Neuronal stem cell (in vitro differentiated cells): ENCODE data around the gene FAM221B. TPM values are rescaled to one million over a fixed set of nuclear protein-coding genes. Genes with fewer than 3 reads are reported as not detected.

ENCODE experiments used
- DNase-seq: peaks from one replicate; pipeline ENCODE4 v3.0.0-alpha.2; 2013; ENCODE audit warnings: low spot score
- H2AFZ ChIP-seq: one replicate; pipeline ENCODE4 v1.6.1; 2013; ENCODE audit warnings: mild to moderate bottlenecking, low read length, inconsistent platforms
- H2AK5ac ChIP-seq: 2 replicates; pipeline ENCODE4 v1.6.1; 2013; ENCODE audit warnings: low read depth, mild to moderate bottlenecking, inconsistent platforms, low read length, moderate library complexity, mixed read lengths
- H2BK120ac ChIP-seq: 2 replicates; pipeline ENCODE4 v1.6.1; 2013; ENCODE audit warnings: low read depth, mild to moderate bottlenecking, inconsistent platforms, low read length, moderate library complexity, mixed read lengths
- H2BK12ac ChIP-seq: one replicate; pipeline ENCODE4 v1.6.1; 2013; ENCODE audit warnings: low read length, inconsistent platforms
- H2BK15ac ChIP-seq: 2 replicates; pipeline ENCODE4 v1.6.1; 2013; ENCODE audit warnings: mild to moderate bottlenecking, low read length, inconsistent platforms, mixed read lengths
- H2BK5ac ChIP-seq: one replicate; pipeline ENCODE4 v1.6.1; 2013; ENCODE audit warnings: inconsistent platforms, mild to moderate bottlenecking, low read length, moderate library complexity
- H3K14ac ChIP-seq: one replicate; pipeline ENCODE4 v1.6.1; 2013; ENCODE audit warnings: low read length, inconsistent platforms
- H3K18ac ChIP-seq: 2 replicates; pipeline ENCODE4 v1.6.1; 2013; ENCODE audit warnings: low read length, inconsistent platforms
- H3K23ac ChIP-seq: 2 replicates; pipeline ENCODE4 v1.6.1; 2013; ENCODE audit warnings: low read depth, mild to moderate bottlenecking, mixed read lengths, low read length, inconsistent platforms; ENCODE audit not compliant: poor library complexity
- H3K27ac ChIP-seq: replicated peaks from 3 replicates; pipeline ENCODE4 v1.5.1; 2013; ENCODE audit warnings: low read length, inconsistent platforms
- H3K27me3 ChIP-seq, 3 experiments: 2 replicates each; pipeline ENCODE4 v1.6.1; 2013; ENCODE audit warnings: low read length in 3 of 3, mild to moderate bottlenecking in 2 of 3, inconsistent platforms in 1 of 3, low read depth in 1 of 3, mixed read lengths in 1 of 3, moderate library complexity in 1 of 3; ENCODE audit not compliant: control insufficient read depth in 3 of 3, insufficient read depth in 3 of 3
- H3K36me3 ChIP-seq, 2 donors: replicated peaks in 1 of 2; 2 replicates each; pipeline ENCODE4 v1.6.1; 2013; ENCODE audit warnings: low read length in 2 of 2; ENCODE audit not compliant: control insufficient read depth in 2 of 2, insufficient read depth in 2 of 2
- H3K4ac ChIP-seq: 2 replicates; pipeline ENCODE4 v1.6.1; 2013; ENCODE audit warnings: inconsistent platforms, mild to moderate bottlenecking, low read length, moderate library complexity
- H3K4me1 ChIP-seq, 2 donors: 1 replicate in 1 of 2; 2 replicates in 1 of 2; pipeline ENCODE4 v1.6.1; 2013; ENCODE audit warnings: low read length in 2 of 2, low read depth in 1 of 2; ENCODE audit not compliant: control insufficient read depth in 2 of 2, insufficient read depth in 1 of 2
- H3K4me2 ChIP-seq: one replicate; pipeline ENCODE4 v1.6.1; 2013; ENCODE audit warnings: mild to moderate bottlenecking, low read length, inconsistent platforms; ENCODE audit not compliant: insufficient read depth, poor library complexity, severe bottlenecking
- H3K4me3 ChIP-seq, 2 donors: 2 replicates each; pipeline ENCODE4 v1.5.1; 2013; ENCODE audit warnings: low read length in 2 of 2, mild to moderate bottlenecking in 2 of 2, inconsistent platforms in 1 of 2, moderate library complexity in 1 of 2
- H3K79me1 ChIP-seq: one replicate; pipeline ENCODE4 v1.6.1; 2013; ENCODE audit warnings: low read depth, mild to moderate bottlenecking, inconsistent platforms, low read length, moderate library complexity
- H3K9ac ChIP-seq: one replicate; pipeline ENCODE4 v1.6.1; 2013; ENCODE audit warnings: mild to moderate bottlenecking, low read depth, low read length, inconsistent platforms; ENCODE audit not compliant: poor library complexity
- H3K9me3 ChIP-seq, 2 donors: replicated peaks in 1 of 2; 2 replicates each; pipeline versions ENCODE3 to v1.6.1; 2013; ENCODE audit warnings: low read length in 2 of 2, mild to moderate bottlenecking in 2 of 2, inconsistent platforms in 1 of 2, low read depth in 1 of 2, mixed read lengths in 1 of 2, moderate library complexity in 1 of 2; ENCODE audit not compliant: control insufficient read depth in 2 of 2, insufficient read depth in 1 of 2
- H4K8ac ChIP-seq: one replicate; pipeline ENCODE4 v1.6.1; 2013; ENCODE audit warnings: low read depth, mild to moderate bottlenecking, inconsistent platforms, low read length, moderate library complexity
- H4K91ac ChIP-seq: one replicate; pipeline ENCODE4 v1.6.1; 2013; ENCODE audit warnings: low read length, low read depth, mild to moderate bottlenecking, inconsistent platforms; ENCODE audit not compliant: poor library complexity
- WGBS, 2 donors: extraction: QIAGEN DNeasy Blood & Tissue Kit; methylation state at CpG; one replicate each; pipeline ENCODE4 v1.1.7; 2013; ENCODE audit warnings: missing lambda C conversion rate in 2 of 2, mixed read lengths in 1 of 2; ENCODE audit not compliant: insufficient read length in 2 of 2, insufficient replicate concordance in 1 of 2; ENCODE audit errors: extremely low coverage in 2 of 2; 5-methylcytosine and 5-hydroxymethylcytosine counted together
- polyA plus RNA-seq, 2 experiments: library from polyadenylated mRNA; stranded (reverse); fragments of 200-250 nt; gene quantifications; one replicate each; pipeline ENCODE4 v1.2.3, GENCODE V29; 2013

Gene FAM221B
- 0.13 TPM for polyA plus RNA-seq (2013, experiment 1 of 2)
- polyA plus RNA-seq (2013, experiment 2 of 2) = 0.10 TPM

GRCh38 chr9:35828716-35829083, at the start of gene FAM221B:
TSS of gene FAM221B (minus strand) at chr9:35828732. CDS start at chr9:35826161, 2,571 bp downstream.
- Histone ChIP-seq H2BK15ac (no peak within 1 kb of the TSS), H3K4ac (no peak within 1 kb of the TSS), H4K8ac (no peak within 1 kb of the TSS), H2AFZ (peak within 1 kb of the TSS; percentile 84), H3K18ac (peak within 1 kb of the TSS; percentile 95), H4K91ac (no peak within 1 kb of the TSS), H3K4me2 (peak within 1 kb of the TSS; percentile 91), H2AK5ac (no peak within 1 kb of the TSS), H3K27ac (peak within 1 kb of the TSS; percentile 93), H2BK12ac (no peak within 1 kb of the TSS), H2BK120ac (no peak within 1 kb of the TSS), H3K4me3 (peak within 1 kb of the TSS; percentile 60 to 86), H3K79me1 (peaks cover 1% of the 10 kb centered on the region), H3K9ac (peak within 1 kb of the TSS; percentile 83), H3K9me3 (no peaks in the 10 kb centered on the region), H3K4me1 (peaks cover 5 to 10% of the 10 kb centered on the region in 2 donors), H3K23ac (no peak within 1 kb of the TSS), H3K14ac (no peak within 1 kb of the TSS), H3K27me3 (no peaks in the 10 kb centered on the region), H3K36me3 (peaks cover 0 to under 1% of the 10 kb centered on the region in 2 donors), H2BK5ac (no peak within 1 kb of the TSS)
- peak; percentile 77 for DNase-seq
- no CpG with 5 or more reads among the region's 21 CpGs for WGBS, 2 donors

- WGBS, 2 donors = no CpG with 5 or more reads among the region's 3 CpGs
- H3K27ac ChIP-seq = no peak overlapping the region
Measured at GRCh38 chr9:35872505-35872904, 44.0 kb upstream of the FAM221B start.

GRCh38 chr9:35871545-35871944, 43.0 kb upstream of the FAM221B start:
- Histone ChIP-seq H2AK5ac (no peak overlapping the region), H3K36me3 (no peaks in the 10 kb centered on the region), H3K4ac (no peak overlapping the region), H4K8ac (no peak overlapping the region), H3K4me1 (peaks cover 0 to 6% of the 10 kb centered on the region in 2 donors), H3K4me3 (no peak overlapping the region), H3K79me1 (no peaks in the 10 kb centered on the region), H3K27ac (no peak overlapping the region), H3K4me2 (no peak overlapping the region), H2BK15ac (no peak overlapping the region), H2BK12ac (no peak overlapping the region), H3K14ac (no peak overlapping the region), H3K9ac (no peak overlapping the region), H2BK120ac (no peak overlapping the region), H3K23ac (no peak overlapping the region), H3K18ac (no peak overlapping the region), H3K9me3 (peaks cover 4 to 8% of the 10 kb centered on the region in 2 donors), H2BK5ac (no peak overlapping the region), H2AFZ (no peak overlapping the region), H3K27me3 (peaks cover 0 to 2% (median 0%) of the 10 kb centered on the region in 3 experiments), H4K91ac (no peak overlapping the region)
- no peak for DNase-seq
- no CpG with 5 or more reads among the region's 3 CpGs for WGBS, 2 donors

More at GRCh38 chr9:35872505-35872904, 44.0 kb upstream of the FAM221B start:
- H4K91ac ChIP-seq = no peak overlapping the region
- no peak overlapping the region for H2BK120ac ChIP-seq
- no peak overlapping the region for H3K4ac ChIP-seq
- no peak overlapping the region for H2BK5ac ChIP-seq
- no peaks in the 10 kb centered on the region for H3K36me3 ChIP-seq
- H2AK5ac ChIP-seq = no peak overlapping the region
- peaks cover 0 to 2% (median 0%) of the 10 kb centered on the region in 3 experiments for H3K27me3 ChIP-seq
- peaks cover 0 to 6% of the 10 kb centered on the region in 2 donors for H3K4me1 ChIP-seq
- no peak overlapping the region for H3K9ac ChIP-seq
- H2BK12ac ChIP-seq = no peak overlapping the region
- no peak overlapping the region for H2BK15ac ChIP-seq
- no peak overlapping the region for H4K8ac ChIP-seq
- no peak overlapping the region for H3K4me3 ChIP-seq
- H3K23ac ChIP-seq = no peak overlapping the region
- no peak overlapping the region for H3K4me2 ChIP-seq
- no peak overlapping the region for H2AFZ ChIP-seq
- H3K79me1 ChIP-seq = no peaks in the 10 kb centered on the region
- no peak for DNase-seq
- H3K9me3 ChIP-seq = peaks cover 4 to 13% of the 10 kb centered on the region in 2 donors
- no peak overlapping the region for H3K18ac ChIP-seq
- no peak overlapping the region for H3K14ac ChIP-seq

GRCh38 chr9:35870351-35870923, 41.9 kb upstream of the FAM221B start, which contains the start of gene OR13J1:
TSS of gene OR13J1 (minus strand) at chr9:35870401. CDS start at chr9:35870401, 0 bp downstream.
- Histone ChIP-seq H3K18ac (peak within 1 kb of the TSS; percentile 70), H2BK120ac (no peak within 1 kb of the TSS), H3K9me3 (peaks cover 3 to 4% of the 10 kb centered on the region in 2 donors), H4K91ac (peak within 1 kb of the TSS; percentile 59), H2AFZ (no peak within 1 kb of the TSS), H3K4me2 (no peak within 1 kb of the TSS), H3K14ac (no peak within 1 kb of the TSS), H3K4me3 (peak within 1 kb of the TSS in 1 of 2 donors; percentile 42), H3K36me3 (no peaks in the 10 kb centered on the region), H3K4me1 (peaks cover 0 to 6% of the 10 kb centered on the region in 2 donors), H2BK15ac (peak within 1 kb of the TSS; percentile 39), H3K23ac (peak within 1 kb of the TSS; percentile 92), H3K4ac (peak within 1 kb of the TSS; percentile 87), H3K27ac (no peak within 1 kb of the TSS), H2BK5ac (peak within 1 kb of the TSS; percentile 31), H3K9ac (no peak within 1 kb of the TSS), H3K27me3 (peaks cover 0 to 2% (median 0%) of the 10 kb centered on the region in 3 experiments), H3K79me1 (no peaks in the 10 kb centered on the region), H2AK5ac (peak within 1 kb of the TSS; percentile 43), H2BK12ac (no peak within 1 kb of the TSS), H4K8ac (peak within 1 kb of the TSS; percentile 86)
- WGBS, 2 donors = no CpG with 5 or more reads among the region's 8 CpGs
- DNase-seq = no peak
